ENCODE measurements around the gene RBM24. TPM values are rescaled to one million over a fixed set of nuclear protein-coding genes. Genes with fewer than 3 reads are reported as not detected.
"Not testable (repeated sequence)": the region's sequence is repeated elsewhere in the genome, so short reads cannot be mapped to it uniquely, and the experiment has no call there.

The RBM24 gene
- total RNA-seq, 1 donor from 2014 or later, result 3.1 TPM

- no peak for DNase-seq (ENCODE audit: low read depth)
- Histone ChIP-seq H3K27me3 (ENCODE audit: control insufficient read depth, insufficient read depth, low read length) (no peaks in the 10 kb centered on the region), H3K36me3 (ENCODE audit: control insufficient read depth, insufficient read depth, low read length) (no peaks in the 10 kb centered on the region), H3K4me3 (ENCODE audit: low read depth, low read length) (no peak overlapping the region)
- no peak for TF ChIP-seq CTCF (IDR thresholded peaks at IDR 0.05; ENCODE audit: insufficient read depth, low read length, poor library complexity, severe bottlenecking)
These were observed 32.8 kb downstream of the RBM24 start for GRCh38 chr6:17313971-17314370.

- H3K27me3 ChIP-seq (ENCODE audit: control insufficient read depth, insufficient read depth, low read length), result no peaks in the 10 kb centered on the region
- TF ChIP-seq CTCF (IDR thresholded peaks at IDR 0.05; ENCODE audit: insufficient read depth, low read length, poor library complexity, severe bottlenecking), result no peak
- DNase-seq (ENCODE audit: low read depth), result no peak
- no peak overlapping the region for H3K4me3 ChIP-seq (ENCODE audit: low read depth, low read length)
- H3K36me3 ChIP-seq (ENCODE audit: control insufficient read depth, insufficient read depth, low read length), result no peaks in the 10 kb centered on the region
These were observed 34.1 kb downstream of the RBM24 start for GRCh38 chr6:17315262-17315661.

- H3K4me3 ChIP-seq (ENCODE audit: low read depth, low read length), result no peak overlapping the region
- no peak for DNase-seq (ENCODE audit: low read depth)
- TF ChIP-seq CTCF (IDR thresholded peaks at IDR 0.05; ENCODE audit: insufficient read depth, low read length, poor library complexity, severe bottlenecking), result no peak
- no peaks in the 10 kb centered on the region for H3K36me3 ChIP-seq (ENCODE audit: control insufficient read depth, insufficient read depth, low read length)
- H3K27me3 ChIP-seq (ENCODE audit: control insufficient read depth, insufficient read depth, low read length), result no peaks in the 10 kb centered on the region
These were observed 37.4 kb downstream of the RBM24 start for GRCh38 chr6:17318435-17319165.

- H3K36me3 ChIP-seq (ENCODE audit: control insufficient read depth, insufficient read depth, low read length); H3K4me3 ChIP-seq (ENCODE audit: low read depth, low read length); DNase-seq (ENCODE audit: low read depth); H3K27me3 ChIP-seq (ENCODE audit: control insufficient read depth, insufficient read depth, low read length): not testable (repeated sequence)
These were observed 39.1 kb downstream of the RBM24 start for GRCh38 chr6:17320266-17320665.

GRCh38 chr6:17331238-17331637, 50.1 kb downstream of the RBM24 start:
- H3K36me3 ChIP-seq (ENCODE audit: control insufficient read depth, insufficient read depth, low read length), result no peaks in the 10 kb centered on the region
- DNase-seq (ENCODE audit: low read depth), result no peak
- no peaks in the 10 kb centered on the region for H3K27me3 ChIP-seq (ENCODE audit: control insufficient read depth, insufficient read depth, low read length)
- TF ChIP-seq CTCF (IDR thresholded peaks at IDR 0.05; ENCODE audit: insufficient read depth, low read length, poor library complexity, severe bottlenecking), result no peak
- no peak overlapping the region for H3K4me3 ChIP-seq (ENCODE audit: low read depth, low read length)

GRCh38 chr6:17334265-17334664, 53.1 kb downstream of the RBM24 start:
- H3K4me3 ChIP-seq (ENCODE audit: low read depth, low read length), result no peak overlapping the region
- no peaks in the 10 kb centered on the region for H3K27me3 ChIP-seq (ENCODE audit: control insufficient read depth, insufficient read depth, low read length)
- no peak for TF ChIP-seq CTCF (IDR thresholded peaks at IDR 0.05; ENCODE audit: insufficient read depth, low read length, poor library complexity, severe bottlenecking)
- H3K36me3 ChIP-seq (ENCODE audit: control insufficient read depth, insufficient read depth, low read length), result no peaks in the 10 kb centered on the region
- no peak for DNase-seq (ENCODE audit: low read depth)

All from kidney epithelial cell (primary cell).